ENCODE measurements around the gene EIF4G3. TPM values are rescaled to one million over a fixed set of nuclear protein-coding genes. Genes with fewer than 3 reads are reported as not detected.
A peak's percentile ranks its signal among the peaks of the same experiment; 100 is the strongest.

The EIF4G3 gene
- total RNA-seq, 1 donor = 58.6 TPM

- no peak for TF ChIP-seq CTCF (IDR thresholded peaks at IDR 0.05; ENCODE audit: insufficient read depth, low read length)
- H3K4me3 ChIP-seq (ENCODE audit: low read depth, low read length) = no peak overlapping the region
- DNase-seq (ENCODE audit: low read depth) = no peak
Observed at GRCh38 chr1:21131200-21131599, 45.5 kb downstream of the EIF4G3 start.

GRCh38 chr1:21129407-21129806, 47.3 kb downstream of the EIF4G3 start:
- TF ChIP-seq CTCF (IDR thresholded peaks at IDR 0.05; ENCODE audit: insufficient read depth, low read length) = no peak
- H3K4me3 ChIP-seq (ENCODE audit: low read depth, low read length) = no peak overlapping the region
- peak; percentile 19 for DNase-seq (ENCODE audit: low read depth)

- no peak for TF ChIP-seq CTCF (IDR thresholded peaks at IDR 0.05; ENCODE audit: insufficient read depth, low read length)
- H3K4me3 ChIP-seq (ENCODE audit: low read depth, low read length) = no peak overlapping the region
- DNase-seq (ENCODE audit: low read depth) = no peak
Observed at GRCh38 chr1:21126324-21126723, 50.4 kb downstream of the EIF4G3 start.

- H3K4me3 ChIP-seq (ENCODE audit: low read depth, low read length) = no peak overlapping the region
- DNase-seq (ENCODE audit: low read depth) = peak; percentile 23
- TF ChIP-seq CTCF (IDR thresholded peaks at IDR 0.05; ENCODE audit: insufficient read depth, low read length) = no peak
Observed at GRCh38 chr1:21124846-21125245, 51.9 kb downstream of the EIF4G3 start.

- H3K4me3 ChIP-seq (ENCODE audit: low read depth, low read length) = no peak overlapping the region
- TF ChIP-seq CTCF (IDR thresholded peaks at IDR 0.05; ENCODE audit: insufficient read depth, low read length) = no peak
- peak; percentile 38 for DNase-seq (ENCODE audit: low read depth)
Observed at GRCh38 chr1:21123287-21123948, 53.3 kb downstream of the EIF4G3 start.

- no peak for TF ChIP-seq CTCF (IDR thresholded peaks at IDR 0.05; ENCODE audit: insufficient read depth, low read length)
- no peak for DNase-seq (ENCODE audit: low read depth)
- no peak overlapping the region for H3K4me3 ChIP-seq (ENCODE audit: low read depth, low read length)
Observed at GRCh38 chr1:21121764-21122471, 54.8 kb downstream of the EIF4G3 start.

All from fibroblast of the aortic adventitia (primary cell).